ENCODE data around the gene COL26A1. TPM values are rescaled to one million over a fixed set of nuclear protein-coding genes. Genes with fewer than 3 reads are reported as not detected.

Gene COL26A1
- total RNA-seq, 2 experiments from 2014 or later = not detected

DNA sequence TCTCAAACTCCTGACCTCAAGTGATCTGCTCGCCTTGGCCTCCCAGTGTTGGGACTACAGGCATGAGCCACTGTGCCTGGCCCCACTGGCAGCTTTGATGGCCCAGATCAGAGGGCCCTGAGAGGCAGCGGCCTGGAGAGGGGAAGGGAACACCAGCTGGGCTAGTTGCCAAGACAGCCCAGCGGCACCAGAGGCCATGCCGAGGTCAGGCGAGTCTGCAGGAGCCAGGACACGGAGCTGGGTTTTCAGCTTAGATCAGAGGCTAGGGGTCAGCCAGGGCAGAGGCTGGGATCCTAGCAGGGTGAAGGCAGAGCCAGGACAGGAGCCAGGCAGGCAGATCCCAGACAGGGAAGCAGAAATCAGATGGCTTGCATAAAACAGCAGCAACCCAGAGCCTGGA is 173.6 kb downstream of the COL26A1 start:
- intact Hi-C loops (cut with micrococcal nuclease) = no loop called here

GRCh38 chr7:101536668-101537067 is 174.0 kb downstream of the COL26A1 start:
- ATAC-seq = no peak
- TF ChIP-seq, protein P1, sequence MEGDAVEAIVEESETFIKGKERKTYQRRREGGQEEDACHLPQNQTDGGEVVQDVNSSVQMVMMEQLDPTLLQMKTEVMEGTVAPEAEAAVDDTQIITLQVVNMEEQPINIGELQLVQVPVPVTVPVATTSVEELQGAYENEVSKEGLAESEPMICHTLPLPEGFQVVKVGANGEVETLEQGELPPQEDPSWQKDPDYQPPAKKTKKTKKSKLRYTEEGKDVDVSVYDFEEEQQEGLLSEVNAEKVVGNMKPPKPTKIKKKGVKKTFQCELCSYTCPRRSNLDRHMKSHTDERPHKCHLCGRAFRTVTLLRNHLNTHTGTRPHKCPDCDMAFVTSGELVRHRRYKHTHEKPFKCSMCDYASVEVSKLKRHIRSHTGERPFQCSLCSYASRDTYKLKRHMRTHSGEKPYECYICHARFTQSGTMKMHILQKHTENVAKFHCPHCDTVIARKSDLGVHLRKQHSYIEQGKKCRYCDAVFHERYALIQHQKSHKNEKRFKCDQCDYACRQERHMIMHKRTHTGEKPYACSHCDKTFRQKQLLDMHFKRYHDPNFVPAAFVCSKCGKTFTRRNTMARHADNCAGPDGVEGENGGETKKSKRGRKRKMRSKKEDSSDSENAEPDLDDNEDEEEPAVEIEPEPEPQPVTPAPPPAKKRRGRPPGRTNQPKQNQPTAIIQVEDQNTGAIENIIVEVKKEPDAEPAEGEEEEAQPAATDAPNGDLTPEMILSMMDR (IDR thresholded peaks at IDR 0.05) = no peak
- Mint-ChIP-seq H3K27ac (no peak overlapping the region), H3K9me3 (no peaks in the 10 kb centered on the region), H3K27me3 (peaks cover 2% of the 10 kb centered on the region), H3K4me1 (ENCODE audit: low read depth) (no peaks in the 10 kb centered on the region), H3K36me3 (ENCODE audit: low read depth) (no peaks in the 10 kb centered on the region), H3K4me3 (no peak overlapping the region)
- intact Hi-C loops (cut with micrococcal nuclease) = no loop called here
- CTCF ChIA-PET = interaction anchor here (1.1 to 2.6 kb wide), 4 partner anchors 10 to 126 kb away, joined by 3 to 7 read pairs (median 4); no protein-coding TSS in a partner anchor
- POLR2A ChIA-PET = interaction anchor here (0.5 to 0.6 kb wide), 2 partner anchors 166 to 849 kb away, joined by 3 to 5 read pairs; no protein-coding TSS in a partner anchor
- no peak for DNase-seq

More for the DNA sequence above, 173.6 kb downstream of the COL26A1 start:
- DNase-seq = no peak
- CTCF ChIA-PET = interaction anchor here (1.1 to 1.6 kb wide), 3 partner anchors 10 to 125 kb away, joined by 3 to 4 read pairs (median 4); no protein-coding TSS in a partner anchor
- TF ChIP-seq, protein P1 (IDR thresholded peaks at IDR 0.05) = no peak
- H3K4me1 Mint-ChIP-seq (ENCODE audit: low read depth) = no peaks in the 10 kb centered on the region
- H3K4me3 Mint-ChIP-seq = no peak overlapping the region
- H3K36me3 Mint-ChIP-seq (ENCODE audit: low read depth) = no peaks in the 10 kb centered on the region
- no peak for ATAC-seq
- H3K9me3 Mint-ChIP-seq = no peaks in the 10 kb centered on the region
- POLR2A ChIA-PET = interaction anchor here (0.5 to 0.6 kb wide), 2 partner anchors 165 to 850 kb away, joined by 3 to 5 read pairs; no protein-coding TSS in a partner anchor
- peaks cover 3% of the 10 kb centered on the region for H3K27me3 Mint-ChIP-seq
- H3K27ac Mint-ChIP-seq = no peak overlapping the region

DNA sequence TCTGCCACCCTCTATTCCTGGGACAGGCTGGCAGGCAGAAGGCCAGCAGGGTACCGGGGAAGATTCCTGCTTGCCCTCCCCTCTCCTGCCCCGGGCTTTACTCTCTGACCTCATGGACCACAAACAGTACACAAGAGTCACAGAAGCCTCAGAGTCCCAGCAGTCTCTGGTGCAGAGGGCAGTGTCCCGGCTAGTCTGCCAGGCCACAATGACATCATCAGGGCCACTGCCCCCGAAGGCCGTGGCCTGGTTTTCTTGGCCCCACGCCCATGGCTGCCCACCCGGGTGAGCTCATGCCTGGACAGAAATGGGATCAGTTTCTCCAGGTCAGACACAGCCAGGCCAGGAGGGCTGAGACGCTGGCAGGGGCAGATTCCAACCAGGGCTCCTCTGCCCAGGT is 174.5 kb downstream of the COL26A1 start:
- intact Hi-C loops (cut with micrococcal nuclease) = no loop called here
- DNase-seq (no peak), ATAC-seq (no peak)
- Mint-ChIP-seq H3K27ac (no peak overlapping the region), H3K9me3 (no peaks in the 10 kb centered on the region), H3K36me3 (ENCODE audit: low read depth) (no peaks in the 10 kb centered on the region), H3K27me3 (peaks cover 2% of the 10 kb centered on the region), H3K4me3 (no peak overlapping the region), H3K4me1 (ENCODE audit: low read depth) (no peaks in the 10 kb centered on the region)
- ChIA-PET CTCF (interaction anchor here (0.6 to 2.6 kb wide), 5 partner anchors 9 to 126 kb away, joined by 3 to 7 read pairs (median 4); no protein-coding TSS in a partner anchor), POLR2A (no interaction called here)
- TF ChIP-seq, protein P1 (IDR thresholded peaks at IDR 0.05) = no peak

DNA sequence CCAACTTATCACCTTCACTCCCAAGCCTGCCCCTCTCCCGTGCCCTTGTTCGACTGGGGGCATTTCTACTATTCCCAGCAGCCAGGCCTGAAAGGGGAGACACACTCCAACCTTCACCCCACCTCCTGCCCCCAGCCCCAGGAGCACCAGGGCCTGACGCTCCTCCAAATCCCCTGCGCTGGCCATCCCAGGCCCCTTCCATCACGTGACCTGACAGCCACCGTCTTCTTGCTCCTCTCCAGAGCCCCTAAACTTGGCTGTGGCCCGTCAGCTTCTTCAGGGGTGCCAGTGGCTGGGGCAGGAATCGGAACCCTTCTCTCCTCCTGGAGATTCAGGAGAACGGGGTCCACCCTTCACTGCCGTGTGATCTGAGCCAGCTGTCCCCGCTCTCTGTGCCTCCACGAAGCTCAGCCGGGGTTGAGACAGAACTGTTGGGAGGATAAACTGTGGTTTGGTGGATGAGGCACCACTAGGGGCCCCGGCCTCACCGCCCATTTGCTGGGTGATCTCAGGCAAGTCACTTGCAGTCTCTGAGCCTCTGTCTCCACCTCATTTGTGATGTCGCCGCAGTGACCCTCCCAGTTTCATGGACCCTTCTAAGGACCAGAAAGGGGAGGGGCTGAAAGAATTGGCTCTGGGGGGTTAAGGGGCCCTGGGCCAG is 175.4 kb downstream of the COL26A1 start:
- TF ChIP-seq, protein P1 (IDR thresholded peaks at IDR 0.05) = no peak
- H3K9me3 Mint-ChIP-seq = no peaks in the 10 kb centered on the region

More for the DNA sequence above, 175.4 kb downstream of the COL26A1 start:
- Mint-ChIP-seq H3K4me3 (no peak overlapping the region), H3K4me1 (ENCODE audit: low read depth) (no peaks in the 10 kb centered on the region), H3K36me3 (ENCODE audit: low read depth) (no peaks in the 10 kb centered on the region), H3K27me3 (no peaks in the 10 kb centered on the region), H3K27ac (no peak overlapping the region)
- CTCF ChIA-PET = interaction anchor here (0.6 to 2.6 kb wide), 5 partner anchors 20 to 508 kb away, joined by 3 to 7 read pairs (median 3); no protein-coding TSS in a partner anchor
- intact Hi-C loops (cut with micrococcal nuclease) = no loop called here
- DNase-seq = no peak
- no peak for ATAC-seq
- POLR2A ChIA-PET = no interaction called here

All from activated CD8-positive, alpha-beta T cell treated with anti-CD3 and anti-CD28 coated beads for 36 hours (primary cell).